LNCAP (cell line): Measurements from ENCODE around the gene BCOR.

Source experiments
- TF ChIP-seq, protein P1 (sequence below): fragments of 450-650 bp; IDR thresholded peaks from 2 replicates; pipeline ENCODE4 v1.5.1; 2017; ENCODE audit warnings: mild to moderate bottlenecking

Gene BCOR

DNA sequence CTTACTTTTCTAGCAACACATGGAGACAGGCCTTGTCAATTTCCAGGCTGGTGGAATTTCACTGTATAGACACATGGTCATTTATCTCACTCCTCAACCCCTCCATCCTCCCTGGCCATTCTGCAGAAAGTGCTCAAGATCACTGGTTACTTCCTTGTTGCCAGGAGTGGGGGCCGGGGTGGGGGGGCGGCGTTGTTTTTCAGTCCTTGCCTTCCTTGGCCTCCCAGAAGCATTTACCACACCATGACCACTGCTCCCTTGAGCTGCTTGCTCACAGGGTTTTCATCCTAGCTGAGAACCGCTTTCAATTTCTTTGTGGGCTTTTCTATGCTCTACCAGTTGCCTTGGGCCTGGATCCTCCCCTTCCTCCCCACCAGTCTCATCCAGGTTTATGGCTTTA, 14.1 kb upstream of the BCOR start:
- TF ChIP-seq, protein P1, sequence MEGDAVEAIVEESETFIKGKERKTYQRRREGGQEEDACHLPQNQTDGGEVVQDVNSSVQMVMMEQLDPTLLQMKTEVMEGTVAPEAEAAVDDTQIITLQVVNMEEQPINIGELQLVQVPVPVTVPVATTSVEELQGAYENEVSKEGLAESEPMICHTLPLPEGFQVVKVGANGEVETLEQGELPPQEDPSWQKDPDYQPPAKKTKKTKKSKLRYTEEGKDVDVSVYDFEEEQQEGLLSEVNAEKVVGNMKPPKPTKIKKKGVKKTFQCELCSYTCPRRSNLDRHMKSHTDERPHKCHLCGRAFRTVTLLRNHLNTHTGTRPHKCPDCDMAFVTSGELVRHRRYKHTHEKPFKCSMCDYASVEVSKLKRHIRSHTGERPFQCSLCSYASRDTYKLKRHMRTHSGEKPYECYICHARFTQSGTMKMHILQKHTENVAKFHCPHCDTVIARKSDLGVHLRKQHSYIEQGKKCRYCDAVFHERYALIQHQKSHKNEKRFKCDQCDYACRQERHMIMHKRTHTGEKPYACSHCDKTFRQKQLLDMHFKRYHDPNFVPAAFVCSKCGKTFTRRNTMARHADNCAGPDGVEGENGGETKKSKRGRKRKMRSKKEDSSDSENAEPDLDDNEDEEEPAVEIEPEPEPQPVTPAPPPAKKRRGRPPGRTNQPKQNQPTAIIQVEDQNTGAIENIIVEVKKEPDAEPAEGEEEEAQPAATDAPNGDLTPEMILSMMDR: no peak

- TF ChIP-seq, protein P1: no peak
These were observed 11.7 kb upstream of the BCOR start for GRCh38 chrX:40109288-40110008.

- TF ChIP-seq, protein P1: no peak
These were observed 11.2 kb upstream of the BCOR start for GRCh38 chrX:40108959-40109287.

- TF ChIP-seq, protein P1: no peak
These were observed 10.6 kb upstream of the BCOR start for GRCh38 chrX:40108162-40108958.

- TF ChIP-seq, protein P1: no peak
These were observed 9.8 kb upstream of the BCOR start for GRCh38 chrX:40107291-40108161.

GRCh38 chrX:40106676-40107290, 9.0 kb upstream of the BCOR start:
- TF ChIP-seq, protein P1: no peak
